AG09319 (cell line): ENCODE results near the gene UCHL1.

Experiments used
- DNase-seq: peaks from one replicate; pipeline ENCODE4 v3.0.0-alpha.2; 2010; ENCODE audit warnings: low read depth; ENCODE audit errors: extremely low read depth
- CTCF ChIP-seq: IDR thresholded peaks from 2 replicates; pipeline ENCODE4 v1.5.1; 2011; ENCODE audit warnings: low read depth, mild to moderate bottlenecking, inconsistent platforms, low read length, moderate library complexity

The UCHL1 gene

GRCh38 chr4:41280010-41280409, 23.3 kb downstream of the UCHL1 start:
- TF ChIP-seq CTCF = no peak
- no peak for DNase-seq

DNA sequence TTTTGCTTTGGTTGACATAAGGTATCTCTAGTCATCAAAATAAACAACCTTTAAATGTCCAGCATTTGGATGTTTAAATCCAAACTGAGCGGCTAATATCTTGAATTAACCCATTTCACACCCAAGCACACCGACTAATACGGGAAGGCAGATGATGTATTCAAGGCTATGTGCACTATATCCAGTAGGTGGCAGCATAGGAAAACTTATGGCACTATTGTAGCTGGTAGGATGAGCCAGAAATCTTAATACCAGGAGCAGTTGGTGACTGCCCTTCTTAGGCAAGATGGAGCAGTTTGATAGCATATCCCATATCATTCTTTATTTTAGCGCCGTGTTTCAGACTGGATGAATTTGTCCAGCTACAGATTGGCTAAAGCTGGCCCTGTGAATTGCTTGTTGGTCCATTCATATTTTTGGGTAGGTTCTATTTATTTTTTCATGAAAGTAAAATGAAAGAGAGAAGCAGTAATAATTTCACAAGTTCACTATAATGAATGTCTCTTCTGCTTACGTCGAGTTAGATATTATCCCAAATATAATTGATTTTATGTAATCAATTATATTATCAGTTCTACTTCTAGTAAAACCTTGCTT, 24.4 kb downstream of the UCHL1 start:
- no peak for DNase-seq
- peak; percentile 83 for TF ChIP-seq CTCF

DNA sequence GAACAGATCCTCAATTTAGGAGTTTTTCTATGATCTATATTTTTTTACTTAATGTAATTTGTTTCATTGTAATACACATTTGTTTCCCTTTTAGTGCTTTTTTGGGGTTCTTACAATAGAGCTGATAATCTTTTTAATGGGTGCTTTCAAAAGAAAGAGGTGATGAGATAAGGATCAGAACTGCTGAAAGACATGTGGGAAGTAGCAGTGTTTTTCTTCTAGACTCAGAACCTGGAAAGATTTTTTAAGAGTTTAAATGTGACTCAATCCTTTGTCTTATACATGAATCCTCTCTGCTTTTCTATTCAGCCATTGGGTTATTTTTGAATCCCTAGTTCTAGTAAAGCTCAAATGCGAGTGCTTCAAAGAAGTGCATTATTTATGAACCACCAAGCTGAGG, 25.6 kb downstream of the UCHL1 start:
- DNase-seq = no peak
- TF ChIP-seq CTCF = no peak

DNA sequence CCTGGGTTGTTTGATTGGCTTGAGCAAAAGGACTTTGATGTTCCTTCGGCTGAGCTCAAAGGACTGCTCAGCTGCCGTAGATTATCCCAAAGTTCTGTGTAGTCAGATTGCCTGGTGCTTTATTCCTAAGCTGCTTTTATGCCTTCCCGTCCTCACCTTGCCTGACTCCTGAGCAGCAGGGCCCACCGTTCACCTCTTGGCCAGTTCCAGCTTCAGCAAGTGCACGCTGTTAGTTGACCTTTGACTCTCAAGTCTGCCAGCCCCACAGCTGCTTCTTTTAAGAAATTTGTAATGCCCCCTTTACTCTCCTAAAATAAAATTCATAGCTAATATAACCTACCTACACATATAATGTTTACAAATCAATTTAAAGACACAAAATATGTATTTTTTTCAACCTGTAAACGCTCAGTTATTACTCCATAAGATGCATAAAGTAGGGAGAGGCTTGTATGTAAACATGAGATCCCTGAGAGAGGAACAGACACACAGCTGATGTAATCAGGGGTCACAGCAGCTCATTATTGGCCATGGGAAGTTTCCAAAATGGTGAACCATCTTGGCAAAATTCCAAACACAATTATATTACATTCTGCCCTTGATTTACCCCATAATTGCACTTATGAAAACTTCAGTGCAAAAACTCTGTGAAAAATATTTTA, 28.6 kb downstream of the UCHL1 start:
- TF ChIP-seq CTCF = no peak
- DNase-seq = no peak

DNA sequence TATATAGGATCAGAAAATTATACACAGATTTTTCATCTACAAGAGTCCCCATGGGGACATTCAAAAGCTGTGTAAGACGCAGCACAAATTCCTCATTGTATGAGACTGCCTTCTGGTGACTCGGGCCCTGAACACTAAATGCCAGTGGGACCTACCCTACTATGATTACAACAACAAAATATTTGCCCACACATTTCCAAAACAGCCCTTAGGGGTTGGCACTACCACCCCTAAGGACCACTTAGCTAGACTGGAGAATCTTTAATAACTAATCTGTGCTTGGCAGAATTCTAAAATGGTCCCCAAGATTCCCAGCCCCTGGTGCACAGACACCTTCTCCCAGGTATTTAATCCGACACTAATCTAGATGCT, 29.1 kb downstream of the UCHL1 start:
- no peak for TF ChIP-seq CTCF
- DNase-seq = no peak

- no peak for TF ChIP-seq CTCF
- DNase-seq = peak; percentile 15
Measured at GRCh38 chr4:41287005-41287404, 30.3 kb downstream of the UCHL1 start.

DNA sequence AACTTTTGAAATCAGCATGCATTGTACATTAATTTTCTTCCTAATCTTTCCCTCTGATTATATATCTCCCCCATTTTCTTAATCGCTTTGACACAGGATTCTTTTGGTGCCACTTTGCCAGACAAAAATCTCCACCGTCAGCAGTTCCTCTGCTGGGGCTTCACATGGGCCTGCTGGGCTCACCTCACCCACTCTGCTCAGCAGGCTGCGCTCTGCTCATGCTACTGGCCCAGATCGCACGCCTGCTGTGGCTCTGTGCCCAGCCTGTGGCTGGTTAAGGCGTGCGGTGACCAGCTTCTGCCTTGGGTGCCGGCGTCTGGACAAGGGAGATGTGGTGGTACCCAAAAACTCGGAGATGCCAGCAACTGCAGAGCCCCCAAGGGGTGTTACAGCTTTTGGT, 31.1 kb downstream of the UCHL1 start:
- no peak for DNase-seq
- no peak for TF ChIP-seq CTCF
